ES-I3 (cell line): ENCODE data around the gene XPA.
"Not testable (repeated sequence)": the region's sequence is repeated elsewhere in the genome, so short reads cannot be mapped to it uniquely, and the experiment has no call there.

Experiments used
- H3K36me3 ChIP-seq: 2 replicates; pipeline ENCODE4 v1.6.1; 2013; ENCODE audit warnings: mild to moderate bottlenecking, low read length, control low read depth, moderate library complexity; ENCODE audit not compliant: insufficient read depth
- H3K4me1 ChIP-seq: 2 replicates; pipeline ENCODE4 v1.6.1; 2013; ENCODE audit warnings: mild to moderate bottlenecking, control low read depth, low read length; ENCODE audit not compliant: insufficient read depth
- H3K9ac ChIP-seq: 2 replicates; pipeline ENCODE4 v1.6.1; 2013; ENCODE audit warnings: low read depth, mild to moderate bottlenecking, low read length, moderate library complexity
- H3K9me3 ChIP-seq: 2 replicates; pipeline ENCODE4 v1.6.1; 2013; ENCODE audit warnings: mild to moderate bottlenecking, low read length, moderate library complexity; ENCODE audit not compliant: control insufficient read depth, insufficient read depth

XPA gene

DNA sequence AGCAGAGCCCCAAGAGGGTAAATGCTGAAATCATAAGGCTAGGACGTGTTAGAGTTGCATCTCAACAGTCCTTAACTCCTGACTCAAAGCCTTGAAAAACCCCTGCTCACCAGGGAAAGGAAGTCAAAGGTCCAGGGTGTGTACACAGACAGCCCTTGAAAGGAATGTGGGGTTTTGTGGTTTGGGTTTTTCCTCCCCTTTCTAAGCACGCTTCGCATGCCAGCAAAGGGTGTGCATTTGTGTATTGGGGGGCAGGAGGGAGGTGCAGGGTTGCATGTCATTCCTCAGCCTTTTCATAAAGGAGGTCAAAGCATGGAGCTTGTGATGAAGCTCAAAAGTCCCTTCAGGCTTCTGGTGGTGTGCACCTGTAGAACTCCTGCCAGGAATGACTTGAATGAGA is 17.3 kb upstream of the XPA start:
- Histone ChIP-seq H3K9me3 (no peaks in the 10 kb centered on the region), H3K36me3 (no peaks in the 10 kb centered on the region), H3K9ac (no peak overlapping the region), H3K4me1 (peaks cover 7% of the 10 kb centered on the region; the same call in 1 of the 2 replicates)

- no peak overlapping the region for H3K9ac ChIP-seq
- no peaks in the 10 kb centered on the region for H3K9me3 ChIP-seq
- no peaks in the 10 kb centered on the region for H3K36me3 ChIP-seq
- peaks cover 7% of the 10 kb centered on the region; the same call in 1 of the 2 replicates for H3K4me1 ChIP-seq
These were observed 14.1 kb upstream of the XPA start for GRCh38 chr9:97711223-97711626.

DNA sequence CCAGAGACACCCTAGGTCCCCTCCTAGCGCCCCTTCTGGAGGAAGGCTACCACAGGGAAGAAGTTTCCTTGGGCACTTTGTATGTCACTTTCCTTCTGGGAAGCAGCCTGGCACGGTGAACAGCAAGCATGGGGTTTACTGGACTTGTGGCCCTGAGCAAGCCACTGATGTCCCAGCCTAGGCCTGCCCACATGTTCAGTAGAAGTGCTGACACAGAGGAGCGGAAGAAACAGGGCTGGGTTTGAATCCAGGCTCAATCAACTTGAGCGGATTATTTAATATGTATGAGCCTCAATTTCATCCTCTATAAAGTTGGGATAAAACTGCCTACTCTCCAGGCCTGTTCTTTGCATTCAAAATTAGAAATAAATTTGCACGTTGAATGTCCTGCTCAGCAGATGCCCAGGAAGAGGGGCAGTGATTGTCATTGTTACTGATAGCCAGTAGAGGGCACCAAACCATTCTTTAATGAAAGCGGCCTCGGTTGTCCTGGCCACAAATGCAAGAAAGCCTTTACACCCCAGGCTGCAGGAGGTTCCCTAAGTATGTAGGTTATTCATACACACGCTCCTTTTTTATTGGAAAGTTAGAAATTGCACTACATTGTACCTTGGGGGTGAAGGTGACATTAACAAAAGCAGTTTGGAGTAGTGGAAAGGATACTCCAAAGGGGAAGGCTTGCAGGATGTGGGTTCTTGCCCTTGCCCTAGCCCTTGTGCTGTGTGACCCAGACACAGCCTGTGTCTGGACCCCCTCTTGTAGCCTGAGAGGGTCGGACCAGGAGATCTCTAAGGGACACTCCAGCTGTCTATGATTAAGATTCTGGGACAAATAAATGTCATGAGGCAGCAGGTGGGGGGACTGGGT is 13.4 kb upstream of the XPA start:
- H3K9ac ChIP-seq, result no peak overlapping the region

GRCh38 chr9:97706246-97706645 is 9.1 kb upstream of the XPA start:
- Histone ChIP-seq H3K4me1 (peaks cover 8% of the 10 kb centered on the region; the same call in 1 of the 2 replicates), H3K9ac (no peak overlapping the region)

More for the DNA sequence above, 13.4 kb upstream of the XPA start:
- peaks cover 7% of the 10 kb centered on the region; the same call in 1 of the 2 replicates for H3K4me1 ChIP-seq
- H3K9me3 ChIP-seq, result no peaks in the 10 kb centered on the region
- H3K36me3 ChIP-seq, result no peaks in the 10 kb centered on the region

DNA sequence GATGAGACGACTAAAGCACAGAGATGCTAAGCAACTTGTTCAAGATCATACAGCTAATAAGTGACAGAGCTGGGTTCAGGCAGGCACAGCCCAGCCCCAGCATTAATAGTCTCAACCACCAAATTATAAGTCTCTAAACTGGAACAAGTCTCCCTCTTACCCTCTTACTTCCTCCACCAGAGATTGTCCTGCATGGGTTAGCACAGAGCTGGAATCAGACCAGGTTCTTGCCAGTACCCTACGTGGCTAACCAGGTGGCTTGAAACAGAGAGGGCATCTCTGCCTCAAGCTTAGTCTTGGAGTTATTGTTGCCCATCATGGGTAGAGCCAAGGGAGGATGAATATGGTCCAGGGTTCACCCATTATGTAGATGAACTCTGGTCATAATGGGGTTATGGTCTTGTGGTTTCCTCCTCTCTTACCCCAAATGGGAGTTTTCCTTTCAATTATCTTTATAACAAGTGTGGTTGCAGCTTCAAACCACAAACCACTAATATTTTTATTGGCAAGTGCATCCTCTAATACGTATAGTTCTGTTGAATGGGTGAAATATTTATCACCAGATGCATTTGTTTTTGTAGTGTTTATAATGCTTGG is 8.3 kb upstream of the XPA start:
- no peaks in the 10 kb centered on the region for H3K36me3 ChIP-seq
- peaks cover 10% of the 10 kb centered on the region; the same call in 1 of the 2 replicates for H3K4me1 ChIP-seq
- H3K9ac ChIP-seq, result no peak overlapping the region
- no peaks in the 10 kb centered on the region for H3K9me3 ChIP-seq

More at GRCh38 chr9:97706246-97706645, 9.1 kb upstream of the XPA start:
- Histone ChIP-seq H3K36me3 (no peaks in the 10 kb centered on the region), H3K9me3 (no peaks in the 10 kb centered on the region)

DNA sequence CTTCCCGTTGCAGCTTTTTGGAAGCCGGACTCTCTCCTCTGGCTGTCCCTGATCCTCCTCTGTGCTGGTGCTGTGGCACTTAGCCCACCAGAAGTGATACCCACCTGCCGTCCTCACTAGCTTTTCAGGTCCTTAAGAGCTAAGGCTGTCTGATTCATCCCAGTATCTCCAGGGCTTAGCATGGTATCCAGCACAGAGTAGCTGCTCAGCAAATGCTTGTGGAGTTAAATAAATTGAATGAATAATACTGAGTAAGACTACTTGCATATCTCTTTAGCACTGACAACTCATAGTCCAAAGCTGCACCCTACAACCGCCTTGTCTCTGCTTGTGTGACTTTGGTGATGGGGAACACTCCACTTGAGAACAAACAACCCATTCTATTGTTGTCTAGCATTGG is 7.7 kb upstream of the XPA start:
- Histone ChIP-seq H3K9ac (no peak overlapping the region), H3K9me3 (no peaks in the 10 kb centered on the region), H3K4me1 (peaks cover 10% of the 10 kb centered on the region; the same call in 1 of the 2 replicates), H3K36me3 (no peaks in the 10 kb centered on the region)

DNA sequence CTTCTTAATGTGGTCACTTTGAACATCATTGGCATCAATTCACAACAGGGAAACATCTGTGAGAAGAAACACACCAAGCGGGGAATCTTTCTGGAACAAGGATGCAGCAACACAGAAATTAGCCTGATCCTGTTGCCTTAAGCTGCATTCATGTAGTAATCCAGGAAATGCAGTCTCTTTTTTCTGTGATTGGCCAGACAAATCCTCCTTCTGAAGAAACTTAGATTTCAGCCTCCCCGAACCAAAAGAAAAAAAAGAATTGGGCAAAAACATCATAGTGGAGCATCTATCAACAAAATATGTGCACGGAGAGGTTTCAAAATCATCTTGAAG is 7.2 kb upstream of the XPA start:
- H3K9me3 ChIP-seq, result no peaks in the 10 kb centered on the region
- no peaks in the 10 kb centered on the region for H3K36me3 ChIP-seq
- peaks cover 10% of the 10 kb centered on the region; the same call in 1 of the 2 replicates for H3K4me1 ChIP-seq
- H3K9ac ChIP-seq, result no peak overlapping the region

- Histone ChIP-seq H3K4me1 (peaks cover 10% of the 10 kb centered on the region; the same call in 1 of the 2 replicates), H3K36me3 (no peaks in the 10 kb centered on the region), H3K9ac (no peak overlapping the region), H3K9me3 (no peaks in the 10 kb centered on the region)
These were observed 6.6 kb upstream of the XPA start for GRCh38 chr9:97703437-97704344.

DNA sequence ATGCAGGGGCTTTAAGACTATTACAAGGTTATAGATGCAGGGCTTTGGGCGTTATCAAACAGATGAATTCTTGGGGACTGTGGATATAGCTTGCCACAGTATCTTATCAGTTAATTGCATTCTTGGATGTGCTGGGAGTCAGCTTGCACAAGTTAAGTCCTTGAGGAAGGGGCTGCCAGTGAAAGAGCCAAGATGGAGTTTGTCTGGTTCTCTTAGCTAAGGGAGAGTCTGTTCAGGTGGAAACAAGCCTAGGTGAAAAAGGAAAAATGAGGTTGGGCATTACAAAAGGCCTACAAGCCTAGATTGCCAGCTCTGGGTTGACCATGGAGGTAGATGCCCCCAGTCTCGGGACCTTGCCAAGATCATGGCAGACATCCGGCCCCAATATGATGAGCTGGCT is 2.7 kb upstream of the XPA start:
- peaks cover 19% of the 10 kb centered on the region; the same call in 1 of the 2 replicates for H3K4me1 ChIP-seq
- not testable (repeated sequence) for H3K9ac ChIP-seq, H3K36me3 ChIP-seq, H3K9me3 ChIP-seq

DNA sequence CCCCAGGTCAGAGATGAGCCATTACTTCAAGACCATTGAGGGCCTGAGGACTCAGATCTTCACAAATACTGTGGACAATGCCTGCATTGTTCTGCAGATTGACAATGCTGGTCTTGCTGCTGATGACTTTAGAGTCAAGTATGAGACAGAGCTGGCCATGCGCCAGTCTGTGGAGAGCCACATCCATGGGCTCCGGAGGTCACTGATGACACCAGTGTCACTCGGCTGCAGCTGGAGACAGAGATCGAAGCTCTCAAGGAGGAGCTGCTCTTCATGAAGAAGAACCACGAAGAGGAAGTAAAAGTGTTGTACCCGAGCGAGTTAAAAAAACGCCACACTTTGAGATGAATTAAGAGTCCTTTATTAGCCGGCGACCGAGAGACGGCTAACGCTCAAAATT is 2.1 kb upstream of the XPA start:
- H3K9me3 ChIP-seq, H3K9ac ChIP-seq, H3K36me3 ChIP-seq: not testable (repeated sequence)
- H3K4me1 ChIP-seq, result peaks cover 19% of the 10 kb centered on the region; the same call in 1 of the 2 replicates

- H3K36me3 ChIP-seq, result no peaks in the 10 kb centered on the region
- no peak overlapping the region for H3K9ac ChIP-seq
- no peaks in the 10 kb centered on the region for H3K9me3 ChIP-seq
- H3K4me1 ChIP-seq, result peaks cover 17% of the 10 kb centered on the region; the same call in 1 of the 2 replicates
These were observed 1.7 kb upstream of the XPA start for GRCh38 chr9:97698865-97699264.

GRCh38 chr9:97697837-97698236 is 697 bp upstream of the XPA start:
- Histone ChIP-seq H3K9me3 (no peaks in the 10 kb centered on the region), H3K4me1 (peaks cover 13% of the 10 kb centered on the region; the same call in 1 of the 2 replicates), H3K36me3 (no peaks in the 10 kb centered on the region), H3K9ac (peak overlapping the region; percentile 95)

DNA sequence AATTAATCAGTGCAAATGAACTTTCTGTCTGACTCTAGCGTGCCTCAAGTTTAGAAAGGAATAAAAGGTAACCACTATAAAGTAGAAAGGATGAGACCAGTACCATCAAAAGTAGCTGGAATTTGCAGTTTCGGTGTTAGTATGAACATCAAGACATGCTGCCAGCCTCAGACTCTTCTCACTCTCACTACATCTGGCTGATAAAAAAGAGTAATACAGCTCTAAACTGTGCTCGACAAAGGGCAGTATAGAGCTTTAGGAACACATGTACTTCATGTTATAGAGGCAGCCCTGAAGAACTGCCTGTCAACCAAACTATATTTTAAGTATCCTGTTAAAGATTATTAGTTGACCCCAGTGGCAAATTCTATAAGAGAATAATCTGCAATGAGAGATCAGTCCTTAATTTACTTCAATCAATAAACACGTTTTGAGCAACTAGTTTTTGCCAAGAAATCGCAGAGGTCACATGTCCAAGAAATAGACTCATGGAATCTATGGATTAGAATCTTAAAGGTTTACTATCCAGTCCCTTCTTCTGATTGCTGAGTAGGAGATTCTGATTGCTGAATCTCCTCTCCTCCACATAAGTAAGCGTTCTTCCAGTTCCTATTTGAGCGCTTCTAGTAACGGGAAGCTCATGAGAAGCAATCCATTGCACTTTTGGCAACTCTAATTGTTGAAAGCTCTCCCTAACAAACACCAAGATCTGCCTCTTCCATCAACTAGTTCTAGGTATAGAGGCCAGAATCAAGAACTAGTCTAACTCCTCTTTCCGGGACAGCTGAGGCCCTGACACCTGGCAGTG is 941 bp downstream of the XPA start:
- H3K9ac ChIP-seq, result peak overlapping the region; percentile 95
- H3K9me3 ChIP-seq, result no peaks in the 10 kb centered on the region
- H3K4me1 ChIP-seq, result peaks cover 11% of the 10 kb centered on the region; the same call in 1 of the 2 replicates
- H3K36me3 ChIP-seq, result no peaks in the 10 kb centered on the region
